Breast epithelium (tissue), 3 donors: ENCODE results near the gene CCDC188.

ENCODE experiments used
- POLR2A ChIP-seq: fragments of 450-650 bp; IDR thresholded peaks from one replicate; pipeline ENCODE4 v1.6.1; 2016; ENCODE audit warnings: antibody characterized with exemption, mild to moderate bottlenecking, moderate library complexity
- POLR2AphosphoS5 ChIP-seq, 3 donors: sonication (generic); formaldehyde crosslinking; IDR thresholded peaks; one replicate each; pipeline ENCODE4 v1.6.1; 2017; ENCODE audit warnings: antibody characterized with exemption in 3 of 3
- TF ChIP-seq, protein P1 (sequence below), 3 donors: fragments of 450-650 bp; IDR thresholded peaks; one replicate each; pipeline ENCODE4 v1.5.1; 2016 to 2017; ENCODE audit warnings: antibody characterized with exemption in 3 of 3, mild to moderate bottlenecking in 3 of 3, moderate library complexity in 3 of 3

DNA sequence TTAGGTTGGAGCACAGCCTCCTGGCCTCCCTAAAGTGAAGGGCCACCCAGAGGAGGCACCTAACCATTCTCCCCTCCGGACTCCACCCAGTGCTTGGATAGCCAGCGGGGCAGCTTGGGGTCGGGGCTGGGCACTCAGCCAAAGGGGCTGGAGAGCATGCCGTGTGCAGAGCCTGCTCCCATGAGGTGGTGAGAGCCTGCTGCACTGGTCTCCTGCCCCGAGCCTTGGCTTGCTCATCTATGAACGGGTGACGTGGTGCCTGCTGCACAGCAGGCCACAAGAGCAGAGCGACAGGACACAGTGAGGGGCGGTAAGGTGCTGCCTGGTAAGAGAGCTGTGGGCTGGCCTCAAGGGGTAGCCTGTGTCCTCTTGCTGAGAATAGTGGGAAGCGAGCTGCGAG, 14.0 kb upstream of the CCDC188 start:
- TF ChIP-seq POLR2A = no peak
- TF ChIP-seq, protein P1, sequence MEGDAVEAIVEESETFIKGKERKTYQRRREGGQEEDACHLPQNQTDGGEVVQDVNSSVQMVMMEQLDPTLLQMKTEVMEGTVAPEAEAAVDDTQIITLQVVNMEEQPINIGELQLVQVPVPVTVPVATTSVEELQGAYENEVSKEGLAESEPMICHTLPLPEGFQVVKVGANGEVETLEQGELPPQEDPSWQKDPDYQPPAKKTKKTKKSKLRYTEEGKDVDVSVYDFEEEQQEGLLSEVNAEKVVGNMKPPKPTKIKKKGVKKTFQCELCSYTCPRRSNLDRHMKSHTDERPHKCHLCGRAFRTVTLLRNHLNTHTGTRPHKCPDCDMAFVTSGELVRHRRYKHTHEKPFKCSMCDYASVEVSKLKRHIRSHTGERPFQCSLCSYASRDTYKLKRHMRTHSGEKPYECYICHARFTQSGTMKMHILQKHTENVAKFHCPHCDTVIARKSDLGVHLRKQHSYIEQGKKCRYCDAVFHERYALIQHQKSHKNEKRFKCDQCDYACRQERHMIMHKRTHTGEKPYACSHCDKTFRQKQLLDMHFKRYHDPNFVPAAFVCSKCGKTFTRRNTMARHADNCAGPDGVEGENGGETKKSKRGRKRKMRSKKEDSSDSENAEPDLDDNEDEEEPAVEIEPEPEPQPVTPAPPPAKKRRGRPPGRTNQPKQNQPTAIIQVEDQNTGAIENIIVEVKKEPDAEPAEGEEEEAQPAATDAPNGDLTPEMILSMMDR (IDR thresholded peaks at IDR 0.05) = no peak
- TF ChIP-seq POLR2AphosphoS5 (IDR thresholded peaks at IDR 0.05) = no peak
